Neural cell (in vitro differentiated cells): ENCODE results near the gene NKAIN2.

ENCODE experiments used
- CTCF ChIP-seq: fragments of 450-650 bp; IDR thresholded peaks from 2 replicates; pipeline ENCODE4 v1.5.1; 2014; ENCODE audit warnings: antibody characterized with exemption, mild to moderate bottlenecking, moderate library complexity; ENCODE audit not compliant: poor library complexity, severe bottlenecking
- EP300 ChIP-seq: fragments of 450-650 bp; conservative IDR thresholded peaks from 2 replicates; pipeline ENCODE4 v1.6.1; 2014; ENCODE audit warnings: antibody characterized with exemption, mild to moderate bottlenecking, moderate library complexity; ENCODE audit not compliant: poor library complexity, severe bottlenecking
- EZH2 ChIP-seq: fragments of 200-600, 300-800 bp; shearing (Covaris generic), sonication (generic); IDR thresholded peaks from 2 replicates; pipeline ENCODE4 v1.6.1; 2014; ENCODE audit warnings: antibody characterized with exemption, low read length, borderline replicate concordance, mild to moderate bottlenecking; ENCODE audit not compliant: insufficient read depth, poor library complexity, severe bottlenecking
- POLR2AphosphoS5 ChIP-seq: IDR thresholded peaks from 2 replicates; pipeline ENCODE4 v1.6.1; 2012
- RAD21 ChIP-seq: fragments of 450-650 bp; conservative IDR thresholded peaks from 2 replicates; pipeline ENCODE4 v1.6.1; 2014; ENCODE audit warnings: antibody characterized with exemption, mild to moderate bottlenecking, moderate library complexity
- REST ChIP-seq: IDR thresholded peaks from 2 replicates; pipeline ENCODE4 v1.6.1; 2012; ENCODE audit warnings: borderline replicate concordance

GRCh38 chr6:124671324-124671723 is 867.7 kb downstream of the NKAIN2 start:
- TF ChIP-seq EZH2 (no peak), POLR2AphosphoS5 (no peak), CTCF (no peak), EP300 (no peak), RAD21 (no peak), REST (no peak)
